ENCODE results near the gene CLASRP.

The CLASRP gene

GRCh38 chr19:45068041-45068440 is 29.2 kb downstream of the CLASRP start:
- peaks cover 62% of the 10 kb centered on the region for H3K36me3 ChIP-seq (ENCODE audit: insufficient read depth, low read length)

GRCh38 chr19:45069056-45069455 is 30.2 kb downstream of the CLASRP start:
- no peaks in the 10 kb centered on the region for H3K27me3 ChIP-seq (ENCODE audit: control insufficient read depth, insufficient read depth, low read length)
- H3K4me3 ChIP-seq (ENCODE audit: low read length), result no peak overlapping the region
- H3K36me3 ChIP-seq (ENCODE audit: insufficient read depth, low read length), result peaks cover 53% of the 10 kb centered on the region
- H3K9me3 ChIP-seq (replicated peaks; ENCODE audit: low read length), result no peaks in the 10 kb centered on the region
- H3K9ac ChIP-seq (ENCODE audit: low read depth, low read length), result no peak overlapping the region
- no peak overlapping the region for H3K4me2 ChIP-seq (ENCODE audit: low read length)
- no peaks in the 10 kb centered on the region for H3K4me1 ChIP-seq (ENCODE audit: control insufficient read depth, insufficient read depth, low read length)

More at GRCh38 chr19:45068041-45068440, 29.2 kb downstream of the CLASRP start:
- no peak overlapping the region for H3K9ac ChIP-seq (ENCODE audit: low read depth, low read length)
- no peaks in the 10 kb centered on the region for H3K27me3 ChIP-seq (ENCODE audit: control insufficient read depth, insufficient read depth, low read length)
- H3K9me3 ChIP-seq (replicated peaks; ENCODE audit: low read length), result no peaks in the 10 kb centered on the region
- H3K4me2 ChIP-seq (ENCODE audit: low read length), result no peak overlapping the region
- no peaks in the 10 kb centered on the region for H3K4me1 ChIP-seq (ENCODE audit: control insufficient read depth, insufficient read depth, low read length)
- no peak overlapping the region for H3K4me3 ChIP-seq (ENCODE audit: low read length)

GRCh38 chr19:45070214-45070613 is 31.4 kb downstream of the CLASRP start:
- H3K36me3 ChIP-seq (ENCODE audit: insufficient read depth, low read length), result peaks cover 42% of the 10 kb centered on the region
- H3K9ac ChIP-seq (ENCODE audit: low read depth, low read length), result no peak overlapping the region
- H3K4me1 ChIP-seq (ENCODE audit: control insufficient read depth, insufficient read depth, low read length), result no peaks in the 10 kb centered on the region
- no peaks in the 10 kb centered on the region for H3K27me3 ChIP-seq (ENCODE audit: control insufficient read depth, insufficient read depth, low read length)
- no peak overlapping the region for H3K4me2 ChIP-seq (ENCODE audit: low read length)
- H3K4me3 ChIP-seq (ENCODE audit: low read length), result no peak overlapping the region
- H3K9me3 ChIP-seq (replicated peaks; ENCODE audit: low read length), result no peaks in the 10 kb centered on the region

DNA sequence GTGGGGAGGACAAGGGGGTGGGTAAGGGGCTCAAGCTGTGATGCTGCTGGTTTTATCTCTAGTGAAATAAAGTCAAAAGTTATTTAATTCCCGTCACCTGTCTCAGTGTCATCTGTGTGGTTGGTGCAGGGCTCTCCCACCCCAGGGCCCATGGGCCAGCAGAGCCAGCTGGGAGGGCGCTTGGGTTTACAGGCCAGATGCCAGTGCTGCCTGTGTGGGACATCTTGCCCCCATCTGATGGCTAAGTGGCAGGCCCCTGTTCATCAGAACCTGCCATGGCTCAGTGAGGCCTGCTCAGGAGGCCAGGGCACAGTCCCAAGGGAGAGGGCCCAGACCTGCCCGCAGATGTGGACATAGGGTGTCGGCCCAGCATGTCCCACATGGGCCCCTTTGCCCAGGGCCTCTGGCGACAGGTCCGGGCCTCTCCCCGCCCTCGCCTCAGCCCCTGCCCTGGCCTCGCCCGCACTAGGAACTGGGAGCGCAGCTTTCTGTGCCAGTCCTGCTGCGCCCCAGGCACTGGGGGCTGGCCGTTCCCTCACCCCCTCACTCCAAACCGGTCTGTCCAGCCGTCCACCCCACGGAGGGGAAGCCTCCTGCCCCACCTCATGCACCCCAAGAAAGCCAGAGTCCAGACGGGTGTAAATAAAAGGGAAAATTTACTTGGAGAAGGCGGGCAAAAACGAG is 32.2 kb downstream of the CLASRP start:
- H3K4me1 ChIP-seq (ENCODE audit: control insufficient read depth, insufficient read depth, low read length), result peaks cover 3% of the 10 kb centered on the region
- no peaks in the 10 kb centered on the region for H3K27me3 ChIP-seq (ENCODE audit: control insufficient read depth, insufficient read depth, low read length)
- no peak overlapping the region for H3K9ac ChIP-seq (ENCODE audit: low read depth, low read length)
- no peak overlapping the region for H3K4me2 ChIP-seq (ENCODE audit: low read length)
- H3K4me3 ChIP-seq (ENCODE audit: low read length), result no peak overlapping the region
- H3K9me3 ChIP-seq (replicated peaks; ENCODE audit: low read length), result no peaks in the 10 kb centered on the region
- peaks cover 35% of the 10 kb centered on the region for H3K36me3 ChIP-seq (ENCODE audit: insufficient read depth, low read length)

DNA sequence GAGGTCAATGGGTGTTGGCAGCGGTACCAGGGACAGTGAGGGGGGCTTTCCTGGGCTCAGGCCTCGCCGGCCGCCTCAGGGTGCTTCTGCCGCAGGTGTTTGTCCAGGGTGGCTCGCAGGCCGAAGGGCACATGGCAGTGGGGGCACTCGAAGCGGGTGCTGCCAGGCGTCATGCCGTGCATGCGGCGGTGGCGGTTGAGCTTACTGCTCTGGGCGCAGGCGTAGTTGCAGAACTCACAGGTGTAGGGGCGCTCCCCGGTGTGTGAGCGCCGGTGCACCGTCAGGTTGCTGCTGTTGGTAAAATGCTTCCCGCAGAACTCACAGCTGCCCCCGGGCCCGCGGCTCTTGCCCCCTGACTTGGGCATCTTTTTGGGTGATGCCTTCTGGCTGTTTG is 32.7 kb downstream of the CLASRP start:
- Histone ChIP-seq H3K9me3 (replicated peaks; ENCODE audit: low read length) (no peaks in the 10 kb centered on the region), H3K4me3 (ENCODE audit: low read length) (no peak overlapping the region), H3K4me1 (ENCODE audit: control insufficient read depth, insufficient read depth, low read length) (peaks cover 6% of the 10 kb centered on the region), H3K36me3 (ENCODE audit: insufficient read depth, low read length) (peaks cover 34% of the 10 kb centered on the region), H3K9ac (ENCODE audit: low read depth, low read length) (no peak overlapping the region), H3K27me3 (ENCODE audit: control insufficient read depth, insufficient read depth, low read length) (no peaks in the 10 kb centered on the region), H3K4me2 (ENCODE audit: low read length) (no peak overlapping the region)

DNA sequence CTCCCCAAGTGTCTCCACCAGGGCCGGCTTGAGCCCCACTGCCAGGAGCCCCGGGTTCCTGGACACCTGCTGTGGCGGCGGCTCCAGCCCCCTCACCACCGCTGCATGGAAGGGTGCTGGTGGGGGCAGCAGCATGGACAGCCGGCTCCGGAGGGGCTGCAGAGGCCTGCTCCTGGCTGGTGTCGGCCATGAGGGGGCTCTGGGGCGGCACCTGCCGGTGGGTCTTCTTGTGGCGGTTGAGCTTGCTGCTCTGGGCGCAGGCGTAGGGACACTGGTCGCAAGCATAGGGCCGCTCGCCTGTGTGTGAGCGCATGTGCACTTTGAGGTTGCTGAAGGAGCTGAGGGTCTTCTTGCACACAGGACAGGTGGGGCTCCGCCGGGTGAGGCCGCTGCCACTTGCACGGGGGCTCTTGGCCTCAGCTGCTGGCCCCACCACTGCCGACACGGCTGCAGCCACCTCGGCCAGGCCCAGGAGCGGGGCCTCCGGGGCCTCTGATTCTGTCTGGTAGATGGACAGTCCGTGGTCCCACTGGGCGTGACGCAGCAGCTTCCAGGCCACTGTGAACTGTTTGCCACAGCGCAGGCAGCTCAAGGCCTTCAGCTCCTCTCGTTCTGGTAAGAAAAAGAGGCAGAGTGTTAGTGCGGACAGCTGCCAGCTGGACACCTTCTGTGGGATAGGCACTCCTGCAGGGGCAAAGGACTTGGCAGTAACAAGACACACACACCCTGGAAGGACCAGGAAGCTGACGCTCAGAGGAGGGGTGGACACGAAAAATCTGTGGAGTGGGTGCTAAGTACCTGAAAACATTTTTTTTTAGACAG is 33.3 kb downstream of the CLASRP start:
- Histone ChIP-seq H3K36me3 (ENCODE audit: insufficient read depth, low read length) (peaks cover 28% of the 10 kb centered on the region), H3K4me3 (ENCODE audit: low read length) (no peak overlapping the region), H3K4me1 (ENCODE audit: control insufficient read depth, insufficient read depth, low read length) (peaks cover 6% of the 10 kb centered on the region), H3K9ac (ENCODE audit: low read depth, low read length) (no peak overlapping the region), H3K27me3 (ENCODE audit: control insufficient read depth, insufficient read depth, low read length) (no peaks in the 10 kb centered on the region), H3K4me2 (ENCODE audit: low read length) (no peak overlapping the region), H3K9me3 (replicated peaks; ENCODE audit: low read length) (no peaks in the 10 kb centered on the region)

DNA sequence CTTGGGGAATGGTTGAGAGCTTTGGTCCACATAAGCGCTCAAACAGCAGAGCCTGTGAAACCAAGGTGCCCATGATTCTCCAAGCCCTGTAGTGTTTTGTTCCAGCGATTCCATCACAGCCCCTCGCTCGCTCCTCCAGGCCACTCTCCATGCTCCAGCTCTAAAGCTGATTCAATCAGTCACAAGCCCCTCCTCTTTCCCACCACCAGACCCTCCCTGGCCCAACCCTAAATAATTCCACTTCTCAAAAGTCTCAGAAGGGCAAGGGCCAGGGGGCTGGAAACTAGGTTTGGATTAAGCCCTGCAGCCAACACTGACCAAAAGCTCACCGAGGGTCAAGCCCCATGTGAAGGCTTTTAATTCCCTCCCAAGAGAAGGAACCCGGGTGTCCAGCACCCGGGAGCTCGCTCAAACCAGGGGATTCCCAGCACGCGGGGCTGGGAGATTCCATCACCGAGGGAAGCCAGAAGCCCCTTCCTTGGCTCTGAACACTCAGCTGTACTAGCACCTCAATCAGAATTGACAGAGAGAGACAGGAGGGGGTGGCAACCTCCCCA is 36.0 kb downstream of the CLASRP start:
- Histone ChIP-seq H3K4me3 (ENCODE audit: low read length) (no peak overlapping the region), H3K4me1 (ENCODE audit: control insufficient read depth, insufficient read depth, low read length) (peaks cover 11% of the 10 kb centered on the region), H3K9ac (ENCODE audit: low read depth, low read length) (no peak overlapping the region), H3K27me3 (ENCODE audit: control insufficient read depth, insufficient read depth, low read length) (no peaks in the 10 kb centered on the region), H3K36me3 (ENCODE audit: insufficient read depth, low read length) (peaks cover 15% of the 10 kb centered on the region), H3K9me3 (replicated peaks; ENCODE audit: low read length) (no peaks in the 10 kb centered on the region), H3K4me2 (ENCODE audit: low read length) (peak overlapping the region; percentile 36)

GRCh38 chr19:45075301-45076028 is 36.6 kb downstream of the CLASRP start:
- Histone ChIP-seq H3K27me3 (ENCODE audit: control insufficient read depth, insufficient read depth, low read length) (no peaks in the 10 kb centered on the region), H3K36me3 (ENCODE audit: insufficient read depth, low read length) (peaks cover 8% of the 10 kb centered on the region), H3K4me2 (ENCODE audit: low read length) (peak overlapping the region; percentile 81), H3K4me3 (ENCODE audit: low read length) (peak overlapping the region; percentile 56), H3K9ac (ENCODE audit: low read depth, low read length) (no peak overlapping the region), H3K9me3 (replicated peaks; ENCODE audit: low read length) (no peaks in the 10 kb centered on the region), H3K4me1 (ENCODE audit: control insufficient read depth, insufficient read depth, low read length) (peaks cover 17% of the 10 kb centered on the region)

DNA sequence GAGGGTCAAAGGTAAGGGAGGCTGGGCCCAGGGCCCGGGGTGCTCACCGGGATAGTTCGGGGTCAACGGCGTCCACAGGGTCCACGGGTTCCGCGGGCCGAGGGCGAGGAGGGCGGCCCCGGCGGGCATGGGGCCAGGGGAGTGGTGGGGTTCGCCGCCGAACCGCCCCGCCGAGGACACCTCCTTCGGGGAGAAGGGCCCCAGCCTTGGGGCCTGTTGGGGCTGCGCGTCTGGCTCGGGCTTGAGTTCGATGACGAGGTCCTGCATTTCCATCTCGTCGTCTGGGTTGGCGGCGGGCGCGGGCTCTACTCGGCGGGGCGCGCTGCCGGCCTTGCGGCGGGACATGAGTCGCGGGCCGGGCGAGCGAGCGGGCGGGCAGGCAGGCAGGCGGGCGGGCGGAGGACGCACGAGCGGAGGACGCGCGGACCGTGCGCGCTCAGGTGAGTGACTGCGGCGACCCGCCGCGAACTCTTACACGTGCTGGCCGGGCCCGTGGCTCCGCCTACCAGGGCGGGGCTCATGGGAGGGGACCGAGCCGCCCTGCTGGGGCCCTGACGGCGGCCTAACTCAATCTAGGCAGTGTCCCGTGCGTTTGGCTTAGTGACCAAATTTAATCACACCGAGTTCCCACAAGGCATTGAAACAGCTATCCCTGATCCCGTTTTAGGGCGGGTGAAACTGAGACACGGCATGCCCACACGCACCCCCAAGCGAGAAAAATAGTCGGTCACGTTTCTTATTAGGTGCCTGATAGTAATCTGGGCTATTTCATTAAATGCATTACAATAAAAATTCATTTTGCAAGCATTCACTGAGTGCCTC is 37.4 kb downstream of the CLASRP start, which contains the start of gene ZNF296:
TSS of gene ZNF296 (minus strand) at position 450 of the 822 bp plus-strand sequence. CDS start at position 345, 105 bp downstream.
- peak within 1 kb of the TSS; percentile 7 for H3K9ac ChIP-seq (ENCODE audit: low read depth, low read length)
- H3K4me1 ChIP-seq (ENCODE audit: control insufficient read depth, insufficient read depth, low read length), result peaks cover 21% of the 10 kb centered on the region
- H3K36me3 ChIP-seq (ENCODE audit: insufficient read depth, low read length), result peaks cover 6% of the 10 kb centered on the region
- H3K4me2 ChIP-seq (ENCODE audit: low read length), result peak within 1 kb of the TSS; percentile 81
- H3K9me3 ChIP-seq (replicated peaks; ENCODE audit: low read length), result no peaks in the 10 kb centered on the region
- peak within 1 kb of the TSS; percentile 56 for H3K4me3 ChIP-seq (ENCODE audit: low read length)
- H3K27me3 ChIP-seq (ENCODE audit: control insufficient read depth, insufficient read depth, low read length), result no peaks in the 10 kb centered on the region

DNA sequence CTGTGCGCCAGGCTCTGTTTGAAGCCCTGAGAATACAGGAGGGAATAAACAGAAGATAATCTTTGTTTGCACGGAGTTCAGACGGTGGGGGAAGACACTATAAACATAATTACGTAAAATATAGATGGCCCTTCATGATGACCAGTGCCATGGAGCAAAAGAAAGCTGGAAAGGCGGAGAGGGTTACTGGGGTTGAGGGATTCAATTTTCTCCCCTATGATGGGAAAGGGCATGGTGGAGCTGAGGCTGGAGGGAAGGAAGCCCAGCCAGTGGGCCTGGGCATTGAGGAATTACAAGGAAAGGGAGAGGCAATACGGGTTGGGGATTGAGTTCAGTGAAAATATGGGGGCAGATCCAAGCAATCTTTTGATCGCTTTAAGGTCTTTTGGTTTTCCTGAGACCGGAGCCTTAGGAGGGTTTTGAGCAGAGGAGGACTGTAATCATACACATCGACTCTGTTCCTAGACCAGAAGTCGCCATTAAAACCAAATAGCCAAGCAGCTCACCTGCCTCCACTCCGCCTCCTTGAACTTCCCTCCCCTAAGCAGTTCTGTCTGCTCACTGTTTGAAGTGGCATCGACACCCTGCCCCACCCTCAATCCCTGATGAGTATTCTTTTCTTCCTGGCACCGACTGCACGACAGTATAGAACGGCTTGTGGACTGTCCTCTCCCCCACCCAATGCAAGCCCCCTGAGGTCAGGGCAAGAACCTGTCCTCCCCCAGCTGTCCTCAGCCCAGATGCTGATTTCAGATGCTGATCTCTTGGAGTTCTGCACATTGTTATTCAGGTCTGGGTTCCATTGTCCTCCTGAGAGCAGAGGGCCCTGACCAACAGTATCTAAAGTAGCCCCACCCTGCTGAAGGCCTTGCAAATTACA is 38.2 kb downstream of the CLASRP start:
- no peaks in the 10 kb centered on the region for H3K27me3 ChIP-seq (ENCODE audit: control insufficient read depth, insufficient read depth, low read length)
- no peaks in the 10 kb centered on the region for H3K9me3 ChIP-seq (replicated peaks; ENCODE audit: low read length)
- H3K4me1 ChIP-seq (ENCODE audit: control insufficient read depth, insufficient read depth, low read length), result peaks cover 21% of the 10 kb centered on the region
- H3K9ac ChIP-seq (ENCODE audit: low read depth, low read length), result no peak overlapping the region
- peak overlapping the region; percentile 56 for H3K4me3 ChIP-seq (ENCODE audit: low read length)
- peaks cover 7% of the 10 kb centered on the region for H3K36me3 ChIP-seq (ENCODE audit: insufficient read depth, low read length)
- peak overlapping the region; percentile 81 for H3K4me2 ChIP-seq (ENCODE audit: low read length)
